SK-N-SH treated with all-trans-retinoic acid at 6 μM for 48 hours (cell line): ENCODE measurements around the gene OSM.

ENCODE experiments used
- ARNTL ChIP-seq: fragments of 450-650 bp; formaldehyde crosslinking; IDR thresholded peaks from 2 replicates; pipeline ENCODE4 v1.5.0; 2020; ENCODE audit warnings: low read depth, mild to moderate bottlenecking, moderate library complexity, borderline replicate concordance
- ISL1 ChIP-seq: fragments of 250-450 bp; sonication (Bioruptor Pico); IDR thresholded peaks from 2 replicates; pipeline ENCODE4 v2.1.2; 2022; ENCODE audit warnings: mild to moderate bottlenecking, moderate library complexity
- PPARA ChIP-seq: fragments of 250-450 bp; sonication (Bioruptor Pico); IDR thresholded peaks from 2 replicates; pipeline ENCODE4 v1.5.0; 2020; ENCODE audit warnings: mild to moderate bottlenecking, borderline replicate concordance
- RARB ChIP-seq: fragments of 250-450 bp; sonication (Bioruptor Pico); IDR thresholded peaks from 2 replicates; pipeline ENCODE4 v1.8.0; 2021; ENCODE audit warnings: mild to moderate bottlenecking, moderate library complexity
- TCF4 ChIP-seq: fragments of 250-450 bp; sonication (Bioruptor Pico); IDR thresholded peaks from 2 replicates; pipeline ENCODE4 v1.8.0; 2021; ENCODE audit warnings: mild to moderate bottlenecking, moderate library complexity, borderline replicate concordance
- ZNF70 ChIP-seq: fragments of 450-650 bp; formaldehyde crosslinking; IDR thresholded peaks from 2 replicates; pipeline ENCODE4 v1.5.0; 2020; ENCODE audit warnings: mild to moderate bottlenecking, moderate library complexity
- TF ChIP-seq, protein P1 (sequence below): fragments of 250-450 bp; sonication (Bioruptor Pico); IDR thresholded peaks from 2 replicates; pipeline ENCODE4 v1.8.0; 2020; ENCODE audit warnings: mild to moderate bottlenecking, moderate library complexity, borderline replicate concordance
- TF ChIP-seq, protein P2 (sequence below): fragments of 250-450 bp; sonication (Bioruptor Pico); IDR thresholded peaks from 2 replicates; pipeline ENCODE4 v1.5.1; 2020; ENCODE audit warnings: low read depth, mild to moderate bottlenecking, moderate library complexity

DNA sequence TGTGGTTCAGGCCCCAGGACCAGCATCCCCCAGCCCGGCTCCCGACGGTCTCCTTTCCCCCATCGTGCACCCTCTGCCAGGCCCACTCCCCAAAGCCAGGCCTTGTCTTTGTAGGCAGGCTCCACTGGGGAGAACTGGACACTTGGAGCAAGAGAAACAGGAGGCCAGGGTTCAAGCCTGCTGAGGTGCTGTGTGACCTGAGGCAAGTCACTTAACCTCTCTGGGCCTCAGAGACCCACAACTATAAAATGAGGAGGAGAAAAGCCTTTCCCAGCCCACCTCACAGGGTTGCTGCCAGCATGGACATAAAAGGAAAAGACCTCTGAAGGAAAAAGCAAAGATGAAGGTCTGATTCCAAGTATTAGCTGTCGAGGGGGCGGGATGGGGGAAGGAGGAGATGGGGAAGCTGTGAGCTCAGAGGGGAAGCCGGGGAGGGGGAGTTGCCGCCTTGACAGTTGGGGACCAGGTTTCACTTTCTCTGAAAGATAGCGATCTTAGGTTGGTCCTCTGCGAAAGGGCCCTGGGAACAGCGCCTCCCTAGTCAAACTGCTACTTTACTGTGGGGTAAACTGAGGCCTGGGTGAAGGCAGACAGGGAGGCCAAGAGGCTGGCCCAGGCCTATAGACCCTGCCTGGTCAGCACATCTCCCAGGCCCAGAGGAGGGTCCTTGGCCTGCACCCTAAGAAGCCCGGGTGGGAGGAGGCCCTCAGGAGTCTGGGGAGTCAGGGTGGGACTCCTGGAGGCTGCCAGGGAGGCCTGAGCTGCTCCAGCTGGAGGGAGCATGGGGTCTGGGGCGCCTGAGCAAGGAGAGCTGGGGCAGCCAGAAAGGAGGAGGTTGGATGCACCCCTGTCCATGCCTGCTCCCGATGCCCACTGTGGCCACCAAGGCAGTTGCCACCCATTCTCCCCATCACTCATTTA lies 991 bp upstream of the OSM start:
- TF ChIP-seq TCF4 (CRISPR knock-in tag) (no peak), ARNTL (CRISPR knock-in tag) (no peak), PPARA (CRISPR knock-in tag) (no peak), RARB (CRISPR knock-in tag) (no peak), ISL1 (CRISPR knock-in tag) (no peak), ZNF70 (no peak)
- TF ChIP-seq, protein P1, sequence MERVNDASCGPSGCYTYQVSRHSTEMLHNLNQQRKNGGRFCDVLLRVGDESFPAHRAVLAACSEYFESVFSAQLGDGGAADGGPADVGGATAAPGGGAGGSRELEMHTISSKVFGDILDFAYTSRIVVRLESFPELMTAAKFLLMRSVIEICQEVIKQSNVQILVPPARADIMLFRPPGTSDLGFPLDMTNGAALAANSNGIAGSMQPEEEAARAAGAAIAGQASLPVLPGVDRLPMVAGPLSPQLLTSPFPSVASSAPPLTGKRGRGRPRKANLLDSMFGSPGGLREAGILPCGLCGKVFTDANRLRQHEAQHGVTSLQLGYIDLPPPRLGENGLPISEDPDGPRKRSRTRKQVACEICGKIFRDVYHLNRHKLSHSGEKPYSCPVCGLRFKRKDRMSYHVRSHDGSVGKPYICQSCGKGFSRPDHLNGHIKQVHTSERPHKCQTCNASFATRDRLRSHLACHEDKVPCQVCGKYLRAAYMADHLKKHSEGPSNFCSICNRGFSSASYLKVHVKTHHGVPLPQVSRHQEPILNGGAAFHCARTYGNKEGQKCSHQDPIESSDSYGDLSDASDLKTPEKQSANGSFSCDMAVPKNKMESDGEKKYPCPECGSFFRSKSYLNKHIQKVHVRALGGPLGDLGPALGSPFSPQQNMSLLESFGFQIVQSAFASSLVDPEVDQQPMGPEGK: no peak
- TF ChIP-seq, protein P2, sequence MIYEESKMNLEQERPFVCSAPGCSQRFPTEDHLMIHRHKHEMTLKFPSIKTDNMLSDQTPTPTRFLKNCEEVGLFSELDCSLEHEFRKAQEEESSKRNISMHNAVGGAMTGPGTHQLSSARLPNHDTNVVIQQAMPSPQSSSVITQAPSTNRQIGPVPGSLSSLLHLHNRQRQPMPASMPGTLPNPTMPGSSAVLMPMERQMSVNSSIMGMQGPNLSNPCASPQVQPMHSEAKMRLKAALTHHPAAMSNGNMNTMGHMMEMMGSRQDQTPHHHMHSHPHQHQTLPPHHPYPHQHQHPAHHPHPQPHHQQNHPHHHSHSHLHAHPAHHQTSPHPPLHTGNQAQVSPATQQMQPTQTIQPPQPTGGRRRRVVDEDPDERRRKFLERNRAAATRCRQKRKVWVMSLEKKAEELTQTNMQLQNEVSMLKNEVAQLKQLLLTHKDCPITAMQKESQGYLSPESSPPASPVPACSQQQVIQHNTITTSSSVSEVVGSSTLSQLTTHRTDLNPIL: no peak
